AG04450 (cell line): ENCODE measurements around the gene BCL11B. TPM values are rescaled to one million over a fixed set of nuclear protein-coding genes. Genes with fewer than 3 reads are reported as not detected.

ENCODE experiments used
- CTCF ChIA-PET: fragments of 300-600, 350-600 bp; formaldehyde crosslinking; extraction: SDS; loops from one replicate; lab custom pipeline; 2022; ENCODE audit warnings: antibody characterized with exemption, inconsistent platforms; lab: Charles Lee
- POLR2A ChIA-PET: fragments of 350-600 bp; formaldehyde crosslinking; extraction: SDS; loops from one replicate; lab custom pipeline; 2021; ENCODE audit warnings: antibody characterized with exemption, inconsistent platforms; lab: Yijun Ruan, JAX
- DNase-seq: peaks from one replicate; pipeline ENCODE4 v3.0.0-alpha.2; 2011; ENCODE audit warnings: low read depth, low spot score
- H3K27ac ChIP-seq: one replicate; pipeline ENCODE4 v1.5.1; 2012; ENCODE audit warnings: low read depth, low read length, control low read depth
- H3K27me3 ChIP-seq: one replicate; pipeline ENCODE4 v1.6.0; 2012; ENCODE audit warnings: low read length; ENCODE audit not compliant: control insufficient read depth, insufficient read depth
- H3K4me3 ChIP-seq: 2 replicates; pipeline ENCODE4 v1.5.1; 2011; ENCODE audit warnings: mild to moderate bottlenecking, low read depth, low read length, control low read depth
- H3K9me3 ChIP-seq: 2 replicates; pipeline ENCODE4 v1.5.1; 2012; ENCODE audit warnings: low read length; ENCODE audit not compliant: control insufficient read depth, insufficient read depth
- polyA plus RNA-seq: library from polyadenylated mRNA; depleted of rRNA; stranded (reverse); fragments of >200 nt; gene quantifications from 2 replicates; pipeline ENCODE4 v1.2.3, GENCODE V29; 2011
- TF ChIP-seq, protein P1 (sequence below): IDR thresholded peaks from 2 replicates; pipeline ENCODE4 v1.5.1; 2011; ENCODE audit warnings: low read depth, low read length, control low read depth, inconsistent platforms

The BCL11B gene
- polyA plus RNA-seq, 1 experiment: not detected

DNA sequence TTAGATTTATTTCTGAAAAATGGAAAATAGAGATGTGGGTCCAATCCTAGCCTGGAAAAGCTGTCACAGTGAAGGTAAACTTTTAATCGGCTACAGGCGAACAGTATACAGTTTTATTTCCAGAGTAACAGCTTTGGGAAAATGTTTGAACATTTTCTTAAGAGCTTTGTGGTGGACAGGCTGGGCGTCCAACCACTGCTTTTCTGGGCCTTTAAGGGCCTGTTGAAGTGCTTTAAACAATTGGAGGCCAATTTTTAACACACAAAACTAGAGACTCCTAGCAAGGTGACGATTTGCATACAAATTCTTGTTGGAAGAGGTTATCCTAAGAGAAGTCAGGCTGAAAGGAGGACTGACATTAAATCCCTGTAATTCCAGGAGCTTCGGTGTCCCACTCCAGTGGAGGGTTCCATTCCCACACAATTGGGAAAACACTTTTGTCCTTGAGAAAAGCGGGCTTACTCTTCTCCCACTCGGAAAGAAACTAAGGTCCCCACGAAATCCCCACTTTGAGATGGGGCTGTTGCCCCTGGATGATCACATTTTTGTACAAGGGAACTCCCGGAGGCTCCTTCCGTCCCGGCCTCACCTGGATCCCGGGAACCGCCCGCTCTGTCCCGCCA, 26.9 kb downstream of the BCL11B start:
- H3K27ac ChIP-seq: no peak overlapping the region
- peaks cover 18% of the 10 kb centered on the region for H3K27me3 ChIP-seq
- no peaks in the 10 kb centered on the region; the same call in 1 of the 2 replicates for H3K9me3 ChIP-seq
- DNase-seq: no peak
- H3K4me3 ChIP-seq: no peak overlapping the region
- ChIA-PET POLR2A (no interaction called here), CTCF (no interaction called here)
- TF ChIP-seq, protein P1, sequence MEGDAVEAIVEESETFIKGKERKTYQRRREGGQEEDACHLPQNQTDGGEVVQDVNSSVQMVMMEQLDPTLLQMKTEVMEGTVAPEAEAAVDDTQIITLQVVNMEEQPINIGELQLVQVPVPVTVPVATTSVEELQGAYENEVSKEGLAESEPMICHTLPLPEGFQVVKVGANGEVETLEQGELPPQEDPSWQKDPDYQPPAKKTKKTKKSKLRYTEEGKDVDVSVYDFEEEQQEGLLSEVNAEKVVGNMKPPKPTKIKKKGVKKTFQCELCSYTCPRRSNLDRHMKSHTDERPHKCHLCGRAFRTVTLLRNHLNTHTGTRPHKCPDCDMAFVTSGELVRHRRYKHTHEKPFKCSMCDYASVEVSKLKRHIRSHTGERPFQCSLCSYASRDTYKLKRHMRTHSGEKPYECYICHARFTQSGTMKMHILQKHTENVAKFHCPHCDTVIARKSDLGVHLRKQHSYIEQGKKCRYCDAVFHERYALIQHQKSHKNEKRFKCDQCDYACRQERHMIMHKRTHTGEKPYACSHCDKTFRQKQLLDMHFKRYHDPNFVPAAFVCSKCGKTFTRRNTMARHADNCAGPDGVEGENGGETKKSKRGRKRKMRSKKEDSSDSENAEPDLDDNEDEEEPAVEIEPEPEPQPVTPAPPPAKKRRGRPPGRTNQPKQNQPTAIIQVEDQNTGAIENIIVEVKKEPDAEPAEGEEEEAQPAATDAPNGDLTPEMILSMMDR: no peak

DNA sequence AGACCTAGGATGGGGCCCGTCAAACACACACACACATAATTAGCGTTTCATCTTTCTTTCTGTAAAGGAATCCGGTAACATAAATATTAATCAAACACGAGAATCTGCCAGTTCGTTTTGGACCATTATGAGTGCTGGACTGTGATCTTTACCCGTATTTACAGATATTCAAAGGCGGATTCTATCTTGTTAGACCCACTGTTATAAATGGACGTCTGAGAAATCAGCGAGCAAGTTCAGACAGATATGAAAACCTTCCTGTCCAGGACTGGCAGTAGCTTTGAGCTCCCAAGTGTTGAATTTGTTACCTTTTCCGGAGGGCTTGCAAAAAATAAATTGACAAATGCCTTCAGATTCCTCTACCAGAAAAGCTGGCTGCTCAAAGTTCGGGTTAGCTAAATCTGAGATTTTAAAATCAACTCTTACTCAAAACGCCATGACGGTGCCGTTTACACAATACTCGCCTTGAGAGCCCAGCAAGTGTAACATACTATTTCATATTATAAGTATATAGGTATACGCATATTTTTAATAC, 27.6 kb downstream of the BCL11B start:
- POLR2A ChIA-PET: no interaction called here
- Histone ChIP-seq H3K27me3 (peaks cover 18% of the 10 kb centered on the region), H3K9me3 (no peaks in the 10 kb centered on the region; the same call in 1 of the 2 replicates), H3K4me3 (no peak overlapping the region), H3K27ac (no peak overlapping the region)
- TF ChIP-seq, protein P1: no peak
- DNase-seq: no peak
- CTCF ChIA-PET: interaction anchor here (0.7 kb wide), 1 partner anchor 22 kb away, joined by 3 read pairs; no protein-coding TSS in a partner anchor

- TF ChIP-seq, protein P1: no peak
- no peaks in the 10 kb centered on the region; the same call in 1 of the 2 replicates for H3K9me3 ChIP-seq
- peaks cover 18% of the 10 kb centered on the region for H3K27me3 ChIP-seq
- POLR2A ChIA-PET: no interaction called here
- DNase-seq: no peak
- CTCF ChIA-PET: no interaction called here
- no peak overlapping the region for H3K27ac ChIP-seq
- no peak overlapping the region for H3K4me3 ChIP-seq
Observed at GRCh38 chr14:99242816-99243721, 28.9 kb downstream of the BCL11B start.

GRCh38 chr14:99242238-99242637, 29.8 kb downstream of the BCL11B start:
- H3K9me3 ChIP-seq: peaks cover 6% of the 10 kb centered on the region; the same call in 1 of the 2 replicates
- ChIA-PET POLR2A (no interaction called here), CTCF (no interaction called here)
- TF ChIP-seq, protein P1: no peak
- DNase-seq: no peak
- H3K27me3 ChIP-seq: peaks cover 14% of the 10 kb centered on the region
- H3K27ac ChIP-seq: no peak overlapping the region
- no peak overlapping the region for H3K4me3 ChIP-seq
